Fibroblast of villous mesenchyme (primary cell): ENCODE results near the gene FABP1. TPM values are rescaled to one million over a fixed set of nuclear protein-coding genes. Genes with fewer than 3 reads are reported as not detected.

Experiments
- DNase-seq: peaks from one replicate; pipeline ENCODE4 v3.0.0-alpha.2; 2010; ENCODE audit warnings: low read depth
- H3K4me3 ChIP-seq: 2 replicates; pipeline ENCODE4 v1.5.1; 2011; ENCODE audit warnings: low read depth, mild to moderate bottlenecking, low read length
- CTCF ChIP-seq: IDR thresholded peaks from 2 replicates; pipeline ENCODE4 v1.5.1; 2012; ENCODE audit warnings: low read depth, mild to moderate bottlenecking, low read length; ENCODE audit not compliant: insufficient read depth
- total RNA-seq: library from RNA; depleted of rRNA; stranded (reverse); fragments of >200 nt; gene quantifications from 2 replicates; pipeline ENCODE4 v1.2.3, GENCODE V29; 2012

Gene FABP1
- total RNA-seq, 1 donor, result not detected

- H3K4me3 ChIP-seq, result no peak overlapping the region
- no peak for DNase-seq
- TF ChIP-seq CTCF, result no peak
These were observed 42.8 kb downstream of the FABP1 start for GRCh38 chr2:88085099-88085498.

- H3K4me3 ChIP-seq, result no peak overlapping the region
- DNase-seq, result no peak
- no peak for TF ChIP-seq CTCF
These were observed 45.1 kb downstream of the FABP1 start for GRCh38 chr2:88082781-88083180.

GRCh38 chr2:88081924-88082608, 45.8 kb downstream of the FABP1 start:
- DNase-seq, result no peak
- no peak for TF ChIP-seq CTCF
- no peak overlapping the region for H3K4me3 ChIP-seq

- TF ChIP-seq CTCF, result no peak
- DNase-seq, result no peak
These were observed 47.3 kb downstream of the FABP1 start for GRCh38 chr2:88080545-88080944.

GRCh38 chr2:88078643-88079172, 49.2 kb downstream of the FABP1 start:
- no peak for TF ChIP-seq CTCF
- DNase-seq, result no peak
- H3K4me3 ChIP-seq, result no peak overlapping the region

More at GRCh38 chr2:88080545-88080944, 47.3 kb downstream of the FABP1 start:
- H3K4me3 ChIP-seq, result no peak overlapping the region

GRCh38 chr2:88077080-88077479, 50.8 kb downstream of the FABP1 start:
- no peak for DNase-seq
- no peak overlapping the region for H3K4me3 ChIP-seq
- no peak for TF ChIP-seq CTCF
